NCI-H1417 treated with DMSO at 0.1 percent for 48 hours (cell line): Measurements from ENCODE around the gene CACNA1E.

Source experiments
- DNase-seq: peaks from one replicate; lab custom pipeline; 2025; lab: John Stamatoyannopoulos, UW

CACNA1E gene

GRCh38 chr1:181485287-181486097 is 2.2 kb downstream of the CACNA1E start:
- peak; percentile 69 for DNase-seq

DNA sequence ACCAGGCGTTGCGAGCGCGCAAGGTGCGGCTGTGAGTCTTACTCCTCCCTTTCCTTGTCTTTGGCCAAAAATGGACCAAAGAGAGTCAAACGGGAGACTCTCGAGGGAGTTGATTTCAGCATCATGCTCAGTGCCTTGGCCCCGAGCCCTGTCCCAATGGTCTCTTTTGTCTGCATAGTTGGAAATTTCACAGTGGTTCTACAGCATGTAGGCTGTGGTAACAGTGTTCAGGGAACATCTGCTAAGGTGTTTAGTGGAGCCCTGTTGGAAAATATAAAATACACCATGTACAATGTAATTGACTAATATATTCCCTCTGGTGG is 2.7 kb downstream of the CACNA1E start:
- no peak for DNase-seq

DNA sequence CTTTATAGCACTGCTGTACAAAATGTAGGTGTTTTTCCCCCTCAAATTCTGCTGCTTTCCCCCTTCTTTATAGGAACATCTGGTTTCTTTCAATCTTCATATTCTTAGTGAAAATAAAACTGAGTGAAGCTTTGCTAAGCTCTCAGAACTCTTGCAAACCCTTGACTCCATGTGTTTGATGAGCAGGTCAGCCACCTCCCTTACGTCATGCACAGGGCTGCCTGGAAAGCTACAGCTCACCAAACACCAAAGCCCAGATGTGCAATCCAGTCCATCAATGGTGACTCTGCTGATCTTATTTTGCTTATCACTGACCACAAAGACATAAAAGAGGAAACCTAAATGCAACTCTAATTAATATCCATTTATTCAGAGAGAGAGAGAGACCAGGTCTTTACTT is 5.5 kb downstream of the CACNA1E start:
- DNase-seq, result no peak

DNA sequence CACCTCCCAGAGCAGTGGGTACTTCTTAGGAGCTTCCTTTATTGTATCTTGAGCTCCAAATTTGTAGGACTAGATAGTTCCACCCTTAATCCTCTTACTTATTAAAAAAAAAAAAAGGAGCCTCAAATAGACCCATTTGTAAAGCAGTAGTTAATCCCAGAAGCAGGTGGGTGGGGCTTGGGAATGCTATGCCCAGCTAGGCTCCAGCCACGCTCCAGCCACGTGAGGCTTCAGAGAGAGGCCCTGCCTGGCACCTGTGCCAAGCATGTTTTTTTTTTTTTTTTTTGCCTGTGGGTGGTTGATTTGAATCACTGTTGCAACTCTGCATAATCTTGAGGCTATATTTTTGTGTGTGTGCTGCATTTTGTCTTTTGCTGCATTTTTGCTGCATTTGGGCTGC is 7.0 kb downstream of the CACNA1E start:
- no peak for DNase-seq

- DNase-seq, result no peak
These were observed 7.7 kb downstream of the CACNA1E start for GRCh38 chr1:181490740-181491712.

DNA sequence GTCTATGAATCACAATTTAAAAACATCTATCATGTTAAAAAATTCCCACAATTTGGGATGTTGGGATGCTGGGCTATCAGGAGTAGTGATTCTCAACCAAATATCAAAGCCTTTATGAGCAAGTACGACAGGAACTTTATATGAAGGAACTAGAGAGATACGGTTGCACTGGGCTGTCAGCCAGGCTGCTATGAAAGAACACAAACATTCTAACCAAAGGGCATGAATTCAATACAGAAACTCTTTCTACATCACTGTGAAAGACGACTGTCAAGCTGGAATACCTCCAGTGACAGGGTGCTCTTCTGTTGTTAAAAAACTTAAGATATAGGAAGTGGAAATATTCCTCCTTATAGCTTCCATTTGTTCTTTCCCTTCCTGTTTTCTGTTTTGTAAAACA is 9.8 kb downstream of the CACNA1E start:
- DNase-seq, result no peak

DNA sequence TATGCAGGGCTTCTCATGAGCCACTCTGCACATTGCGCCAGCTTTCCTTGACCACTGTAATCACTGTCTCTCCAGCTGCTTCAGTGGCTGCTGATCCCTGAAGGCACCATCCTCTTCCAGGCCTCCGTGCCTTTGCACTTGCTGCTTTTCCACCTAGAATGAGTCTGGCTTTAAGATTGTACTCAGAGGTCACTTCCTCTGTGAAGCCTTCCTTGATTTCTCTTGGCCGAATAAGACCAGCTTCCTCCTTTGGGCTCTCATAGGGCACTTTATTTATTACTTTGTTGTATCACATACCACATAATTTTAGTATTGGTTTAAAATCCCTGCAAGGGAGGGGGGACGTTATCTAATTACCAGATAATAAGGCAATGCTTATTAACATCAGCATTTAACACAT is 10.6 kb downstream of the CACNA1E start:
- no peak for DNase-seq

DNA sequence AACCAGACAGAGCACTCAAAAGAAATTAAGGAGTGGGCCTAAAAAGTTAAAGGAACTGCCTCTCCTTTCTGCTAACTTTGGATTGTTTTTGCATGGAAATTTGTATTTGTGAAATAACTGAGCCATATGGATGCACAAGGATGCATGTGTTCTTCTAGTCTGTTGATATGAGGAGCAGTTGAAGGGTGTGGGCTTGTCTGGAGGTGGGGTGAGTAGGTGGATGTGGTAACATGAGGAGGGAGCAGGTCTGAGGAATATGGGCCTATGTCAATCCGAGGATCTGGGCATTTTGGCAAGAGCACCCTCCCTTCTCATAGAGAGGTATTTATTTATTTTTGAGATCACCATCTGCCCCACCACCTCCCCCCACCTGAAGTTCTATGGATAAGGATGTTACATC is 13.4 kb downstream of the CACNA1E start:
- no peak for DNase-seq

GRCh38 chr1:181497870-181498269 is 14.6 kb downstream of the CACNA1E start:
- no peak for DNase-seq

DNA sequence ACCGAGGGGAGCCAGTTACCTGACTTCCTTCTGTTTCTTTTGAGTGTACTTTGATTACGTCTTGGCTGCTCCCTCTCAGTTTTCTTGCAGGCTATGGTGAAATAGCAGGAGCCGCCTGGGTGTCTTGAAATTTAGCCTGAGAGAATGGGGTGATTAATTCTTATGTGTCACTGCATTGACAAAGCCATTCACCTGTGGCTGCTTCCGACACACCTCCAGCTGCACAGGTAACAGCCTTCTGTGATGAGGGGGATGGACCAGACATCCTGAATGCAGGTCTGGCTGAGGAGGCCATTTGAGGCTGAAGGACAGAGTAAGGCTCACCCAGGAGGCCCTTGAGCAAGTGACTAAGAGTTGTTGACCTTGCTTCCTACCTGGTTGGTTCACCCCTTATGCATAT is 16.5 kb downstream of the CACNA1E start:
- DNase-seq, result no peak

GRCh38 chr1:181500636-181501035 is 17.3 kb downstream of the CACNA1E start:
- DNase-seq, result no peak

GRCh38 chr1:181501612-181502011 is 18.3 kb downstream of the CACNA1E start:
- DNase-seq, result no peak

- no peak for DNase-seq
These were observed 20.0 kb downstream of the CACNA1E start for GRCh38 chr1:181503171-181503810.

DNA sequence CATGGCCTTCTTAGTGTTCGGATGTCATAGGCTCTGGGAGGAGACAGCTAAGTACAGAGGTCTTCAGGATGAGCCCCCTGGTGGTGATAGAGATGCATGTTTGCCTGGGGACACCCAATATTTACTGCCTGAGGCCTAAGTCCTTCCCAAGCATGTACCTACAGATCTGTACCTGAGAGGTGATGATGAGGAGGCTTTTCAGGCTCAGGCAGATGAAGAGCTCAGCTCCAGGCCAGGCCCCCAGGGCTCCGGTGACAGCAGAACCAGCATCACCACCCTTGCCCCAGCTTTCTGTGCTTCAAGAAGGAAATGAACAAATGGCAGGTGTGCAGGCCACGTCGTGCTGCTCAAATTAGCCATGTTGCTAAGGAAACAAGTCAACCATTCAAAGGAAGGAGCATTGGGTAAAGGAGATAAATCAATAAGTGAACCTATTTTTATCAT is 21.1 kb downstream of the CACNA1E start:
- peak; percentile 28 for DNase-seq

- no peak for DNase-seq
These were observed 23.4 kb downstream of the CACNA1E start for GRCh38 chr1:181506563-181507353.

DNA sequence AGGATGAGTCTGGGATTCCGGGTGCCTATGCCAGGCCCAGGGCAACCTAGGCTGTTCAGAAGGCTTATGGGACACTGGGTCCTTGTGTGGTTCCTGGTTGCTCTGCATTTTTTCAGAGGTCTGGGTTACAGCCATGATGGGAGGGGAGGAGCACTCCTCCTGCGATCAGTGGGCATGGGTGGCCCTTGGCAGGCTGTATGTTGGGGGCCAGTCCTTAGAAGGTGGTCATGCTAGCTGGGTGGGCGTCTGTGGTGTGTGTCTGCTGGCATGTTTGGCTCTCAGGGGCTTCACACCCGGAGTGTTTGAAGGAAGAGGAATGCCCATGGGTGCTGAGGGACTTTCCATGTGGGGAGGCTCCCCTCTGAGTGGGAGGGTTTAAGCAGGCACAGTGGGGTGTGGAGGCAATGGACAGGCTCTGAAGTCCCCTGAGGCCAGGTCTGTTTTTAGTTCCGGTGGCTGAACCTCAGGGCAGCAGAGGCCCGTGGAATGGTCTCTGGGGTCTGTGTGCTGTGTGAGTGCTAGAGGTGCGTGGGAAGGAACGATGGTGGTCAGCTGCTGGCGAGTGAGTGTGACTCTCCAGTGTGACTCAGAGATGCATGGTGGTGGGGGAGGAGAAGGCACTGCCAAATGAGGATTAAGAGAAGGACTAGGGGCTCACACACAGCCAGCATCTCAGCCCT is 25.3 kb downstream of the CACNA1E start:
- no peak for DNase-seq

DNA sequence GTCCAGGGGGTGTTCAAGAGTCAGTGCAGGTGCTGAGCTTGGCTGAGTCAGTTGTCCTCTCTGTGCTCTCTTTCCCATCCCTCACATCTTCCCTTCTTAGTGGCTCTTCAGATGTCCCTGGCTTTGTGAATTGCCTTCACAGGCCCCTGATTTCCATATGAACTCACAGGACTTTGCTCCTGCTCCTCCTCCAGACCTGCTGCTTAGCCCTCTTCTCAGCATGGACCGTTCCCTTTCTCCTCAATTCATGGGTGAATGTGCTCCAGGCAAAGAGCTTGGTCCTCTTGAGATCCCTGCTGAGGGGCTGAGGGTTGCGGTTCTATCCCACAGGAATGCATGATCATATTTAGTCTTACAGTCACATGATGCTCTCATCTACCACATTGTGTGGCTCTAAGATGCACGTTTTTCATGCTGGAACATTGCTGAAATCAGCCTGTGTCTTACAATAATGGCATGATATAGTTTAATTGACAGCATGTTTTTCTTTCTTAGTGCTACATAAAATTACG is 30.5 kb downstream of the CACNA1E start:
- DNase-seq, result no peak

- DNase-seq, result peak; percentile 79
These were observed 31.3 kb downstream of the CACNA1E start for GRCh38 chr1:181514298-181515290.

- DNase-seq, result no peak
These were observed 33.4 kb downstream of the CACNA1E start for GRCh38 chr1:181516706-181517105.
